Measurements from ENCODE around the gene DKK2. TPM values are rescaled to one million over a fixed set of nuclear protein-coding genes. Genes with fewer than 3 reads are reported as not detected.

The DKK2 gene
- total RNA-seq, 1 experiment from 2014 or later = 0.63 TPM

- DNase-seq (ENCODE audit: low read depth) = no peak
Observed at GRCh38 chr4:107017443-107018343, 18.4 kb downstream of the DKK2 start.

- DNase-seq (ENCODE audit: low read depth) = no peak
Observed at GRCh38 chr4:107011312-107011711, 24.8 kb downstream of the DKK2 start.

- no peak for DNase-seq (ENCODE audit: low read depth)
Observed at GRCh38 chr4:107009196-107009968, 26.7 kb downstream of the DKK2 start.

GRCh38 chr4:107008115-107008514, 28.0 kb downstream of the DKK2 start:
- no peak for DNase-seq (ENCODE audit: low read depth)

- DNase-seq (ENCODE audit: low read depth) = no peak
Observed at GRCh38 chr4:107006218-107006617, 29.9 kb downstream of the DKK2 start.

- peak; percentile 32 for DNase-seq (ENCODE audit: low read depth)
Observed at GRCh38 chr4:106996490-106996889, 39.6 kb downstream of the DKK2 start.

- no peak for DNase-seq (ENCODE audit: low read depth)
Observed at GRCh38 chr4:106993827-106994226, 42.3 kb downstream of the DKK2 start.

- no peak for DNase-seq (ENCODE audit: low read depth)
Observed at GRCh38 chr4:106987311-106987710, 48.8 kb downstream of the DKK2 start.

GRCh38 chr4:106986486-106986885, 49.6 kb downstream of the DKK2 start:
- DNase-seq (ENCODE audit: low read depth) = peak; percentile 72

- DNase-seq (ENCODE audit: low read depth) = peak; percentile 32
Observed at GRCh38 chr4:106985830-106986229, 50.3 kb downstream of the DKK2 start.

- DNase-seq (ENCODE audit: low read depth) = no peak
Observed at GRCh38 chr4:106982711-106983211, 53.4 kb downstream of the DKK2 start.

GRCh38 chr4:106981431-106981830, 54.7 kb downstream of the DKK2 start:
- DNase-seq (ENCODE audit: low read depth) = no peak

GRCh38 chr4:106979476-106979875, 56.6 kb downstream of the DKK2 start:
- DNase-seq (ENCODE audit: low read depth) = no peak

- no peak for DNase-seq (ENCODE audit: low read depth)
Observed at GRCh38 chr4:106978046-106978774, 57.9 kb downstream of the DKK2 start.

GRCh38 chr4:106971636-106972035, 64.5 kb downstream of the DKK2 start:
- DNase-seq (ENCODE audit: low read depth) = no peak

- DNase-seq (ENCODE audit: low read depth) = no peak
Observed at GRCh38 chr4:106967892-106968291, 68.2 kb downstream of the DKK2 start.

GRCh38 chr4:106953036-106953705, 82.9 kb downstream of the DKK2 start:
- peak; percentile 8 for DNase-seq (ENCODE audit: low read depth)

- no peak for DNase-seq (ENCODE audit: low read depth)
Observed at GRCh38 chr4:106951891-106952290, 84.2 kb downstream of the DKK2 start.

GRCh38 chr4:106941841-106942240, 94.3 kb downstream of the DKK2 start:
- DNase-seq (ENCODE audit: low read depth) = no peak

GRCh38 chr4:106930522-106930921, 105.6 kb downstream of the DKK2 start:
- DNase-seq (ENCODE audit: low read depth) = no peak

GRCh38 chr4:106929248-106929647, 106.9 kb downstream of the DKK2 start:
- DNase-seq (ENCODE audit: low read depth) = no peak
